NCI-H2196 treated with DMSO at 0.1 percent for 48 hours (cell line): ENCODE data around the gene SMAP1.

Experiments used
- DNase-seq: peaks from one replicate; lab custom pipeline; 2025; ENCODE audit not compliant: unreplicated experiment; lab: John Stamatoyannopoulos, UW

The SMAP1 gene

DNA sequence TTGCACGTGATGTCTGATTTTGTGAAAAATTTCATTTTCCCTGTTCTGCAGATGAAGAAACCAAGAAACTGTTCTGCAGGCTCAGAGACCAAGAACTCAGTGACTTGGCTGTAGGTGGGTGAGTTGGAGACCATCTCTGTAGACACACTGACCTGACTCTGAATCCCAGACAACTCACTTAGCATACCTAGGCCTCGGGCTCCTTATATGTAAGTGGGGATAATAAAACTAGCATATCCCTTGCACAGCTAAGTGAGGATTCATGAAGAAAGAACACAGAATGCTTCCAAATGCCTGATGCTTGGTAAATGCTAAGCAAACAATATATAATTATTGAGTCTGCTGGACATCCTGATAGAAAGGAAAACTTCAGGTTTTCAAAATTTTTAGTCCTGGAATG, 218.4 kb downstream of the SMAP1 start:
- DNase-seq, result no peak

GRCh38 chr6:70886661-70887060, 219.0 kb downstream of the SMAP1 start:
- no peak for DNase-seq

DNA sequence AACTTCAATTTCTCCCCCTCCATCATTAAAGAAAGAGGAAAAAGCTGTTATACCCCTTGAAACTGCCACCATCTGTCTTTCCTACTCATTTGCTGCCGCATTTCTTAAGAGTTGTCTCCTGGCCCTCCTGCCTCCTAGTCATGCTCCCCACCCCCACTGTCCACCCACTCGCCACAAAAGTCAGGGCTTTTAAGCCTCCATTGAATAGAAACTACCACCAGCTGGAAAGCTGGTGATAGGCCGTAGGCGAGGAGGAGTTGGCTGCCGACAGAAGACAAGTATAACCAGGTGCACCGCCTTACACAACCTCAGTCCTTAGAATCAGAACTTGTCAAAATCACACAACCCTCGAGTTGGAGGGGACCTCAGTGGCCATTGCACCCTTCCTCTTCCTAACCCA, 221.6 kb downstream of the SMAP1 start:
- DNase-seq, result no peak

DNA sequence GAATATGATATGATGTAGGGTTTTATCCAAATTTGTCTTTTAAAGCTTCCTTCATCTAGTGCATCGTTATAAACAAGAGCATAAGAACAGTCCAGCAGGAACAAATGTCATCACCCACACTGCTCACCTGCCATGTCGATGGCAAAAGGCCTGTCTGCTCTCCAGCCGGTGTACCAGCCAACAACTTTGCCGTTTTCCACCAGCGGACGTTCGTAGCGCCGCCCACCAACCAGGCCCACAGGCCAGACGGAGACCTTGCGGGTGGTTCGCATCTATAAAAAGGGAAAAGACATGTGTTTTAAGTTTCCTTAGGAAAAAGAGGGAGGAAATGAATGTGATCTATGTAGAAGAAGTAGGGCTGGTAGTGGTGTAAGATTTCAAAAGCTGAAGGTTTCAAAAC, 226.3 kb downstream of the SMAP1 start:
- no peak for DNase-seq

GRCh38 chr6:70900047-70900446, 232.4 kb downstream of the SMAP1 start:
- no peak for DNase-seq

DNA sequence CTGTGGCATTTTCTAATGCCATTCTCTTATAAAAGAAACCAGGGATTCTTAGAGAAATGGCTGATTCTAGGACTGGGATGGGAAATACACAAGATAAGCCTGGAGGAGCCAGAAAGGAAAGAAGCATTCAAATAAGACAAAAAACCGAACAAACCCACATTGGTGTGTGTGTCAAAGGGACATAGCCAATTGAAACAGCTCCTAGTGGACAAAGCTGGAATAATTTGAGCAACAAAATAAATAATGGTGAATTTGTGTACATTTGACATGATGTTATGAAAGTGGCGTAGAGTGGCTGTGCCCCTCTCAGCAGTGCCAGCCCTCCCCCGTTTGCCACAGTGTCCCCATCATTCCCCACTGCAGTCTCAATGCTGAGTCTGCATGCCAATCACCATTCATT, 233.6 kb downstream of the SMAP1 start:
- DNase-seq, result no peak

- DNase-seq, result no peak
These were observed 236.2 kb downstream of the SMAP1 start for GRCh38 chr6:70903665-70904452.

GRCh38 chr6:70905742-70906141, 238.1 kb downstream of the SMAP1 start:
- no peak for DNase-seq
